Nephron progenitor cell (in vitro differentiated cells): Measurements from ENCODE around the gene PRPF18.
"Not testable (repeated sequence)": the region's sequence is repeated elsewhere in the genome, so short reads cannot be mapped to it uniquely, and the experiment has no call there.

ENCODE experiments used
- DNase-seq: peaks from one replicate; pipeline ENCODE4 v3.0.0; 2021
- H3K27ac Mint-ChIP-seq: 2 replicates; pipeline ENCODE4 v1.8.0; 2021; ENCODE audit warnings: mild to moderate bottlenecking, moderate library complexity, mixed read lengths
- H3K27me3 Mint-ChIP-seq: 2 replicates; pipeline ENCODE4 v1.8.0; 2021; ENCODE audit warnings: mild to moderate bottlenecking, low read depth, mixed read lengths; ENCODE audit not compliant: poor library complexity
- H3K36me3 Mint-ChIP-seq: 2 replicates; pipeline ENCODE4 v1.8.0; 2021; ENCODE audit warnings: low read depth, mixed read lengths
- H3K4me1 Mint-ChIP-seq: 2 replicates; pipeline ENCODE4 v1.8.0; 2021; ENCODE audit warnings: mixed read lengths
- H3K4me3 Mint-ChIP-seq: 2 replicates; pipeline ENCODE4 v1.8.0; 2021; ENCODE audit warnings: mild to moderate bottlenecking, moderate library complexity, mixed read lengths
- H3K9me3 Mint-ChIP-seq: 2 replicates; pipeline ENCODE4 v1.8.0; 2021; ENCODE audit warnings: mild to moderate bottlenecking, moderate library complexity, mixed read lengths
- TF ChIP-seq, protein P1 (sequence below): fragments of 200-600 bp; sonication (generic); IDR thresholded peaks from 2 replicates; pipeline ENCODE4 v1.5.0; 2021; ENCODE audit warnings: antibody characterized with exemption

The PRPF18 gene, protein sequence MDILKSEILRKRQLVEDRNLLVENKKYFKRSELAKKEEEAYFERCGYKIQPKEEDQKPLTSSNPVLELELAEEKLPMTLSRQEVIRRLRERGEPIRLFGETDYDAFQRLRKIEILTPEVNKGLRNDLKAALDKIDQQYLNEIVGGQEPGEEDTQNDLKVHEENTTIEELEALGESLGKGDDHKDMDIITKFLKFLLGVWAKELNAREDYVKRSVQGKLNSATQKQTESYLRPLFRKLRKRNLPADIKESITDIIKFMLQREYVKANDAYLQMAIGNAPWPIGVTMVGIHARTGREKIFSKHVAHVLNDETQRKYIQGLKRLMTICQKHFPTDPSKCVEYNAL

DNA sequence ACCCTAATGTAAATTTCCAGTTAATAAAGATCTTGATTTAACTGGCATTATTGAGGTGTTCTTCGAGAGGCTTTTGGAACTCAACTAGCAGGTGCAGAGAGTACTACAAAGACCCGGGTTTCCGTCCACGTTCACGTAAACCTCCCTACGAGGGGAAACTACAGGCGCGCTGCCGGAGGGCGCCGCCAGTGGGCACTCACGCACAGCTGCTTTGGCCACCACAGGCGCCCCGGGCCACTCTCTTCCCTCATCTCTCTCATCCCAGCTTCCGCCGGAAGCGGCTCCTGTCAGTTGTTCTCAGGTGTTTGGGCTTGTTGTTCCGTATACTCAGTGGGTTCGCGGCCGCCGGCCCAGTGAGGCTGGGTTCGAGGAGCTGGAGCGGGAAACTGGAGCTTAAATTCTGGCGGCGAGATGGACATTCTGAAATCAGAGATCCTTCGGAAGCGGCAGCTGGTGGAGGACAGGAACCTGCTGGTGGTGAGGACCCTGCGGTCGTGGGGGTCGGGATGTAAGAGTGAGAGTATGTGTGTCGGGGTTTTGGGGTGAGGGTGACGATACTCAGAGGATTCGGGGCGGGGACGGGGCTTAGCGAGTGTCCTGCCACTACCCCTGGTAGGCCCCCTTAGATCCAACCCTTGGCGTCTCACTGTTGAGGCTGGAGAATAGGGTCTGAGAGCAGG, at the start of gene PRPF18:
Gene PRPF18 (plus strand): TSS at position 290 of the 680 bp plus-strand sequence. CDS start 122 bp downstream, at position 412.
- H3K9me3 Mint-ChIP-seq: no peaks in the 10 kb centered on the region
- peaks cover 30% of the 10 kb centered on the region for H3K4me1 Mint-ChIP-seq
- TF ChIP-seq, protein P1, sequence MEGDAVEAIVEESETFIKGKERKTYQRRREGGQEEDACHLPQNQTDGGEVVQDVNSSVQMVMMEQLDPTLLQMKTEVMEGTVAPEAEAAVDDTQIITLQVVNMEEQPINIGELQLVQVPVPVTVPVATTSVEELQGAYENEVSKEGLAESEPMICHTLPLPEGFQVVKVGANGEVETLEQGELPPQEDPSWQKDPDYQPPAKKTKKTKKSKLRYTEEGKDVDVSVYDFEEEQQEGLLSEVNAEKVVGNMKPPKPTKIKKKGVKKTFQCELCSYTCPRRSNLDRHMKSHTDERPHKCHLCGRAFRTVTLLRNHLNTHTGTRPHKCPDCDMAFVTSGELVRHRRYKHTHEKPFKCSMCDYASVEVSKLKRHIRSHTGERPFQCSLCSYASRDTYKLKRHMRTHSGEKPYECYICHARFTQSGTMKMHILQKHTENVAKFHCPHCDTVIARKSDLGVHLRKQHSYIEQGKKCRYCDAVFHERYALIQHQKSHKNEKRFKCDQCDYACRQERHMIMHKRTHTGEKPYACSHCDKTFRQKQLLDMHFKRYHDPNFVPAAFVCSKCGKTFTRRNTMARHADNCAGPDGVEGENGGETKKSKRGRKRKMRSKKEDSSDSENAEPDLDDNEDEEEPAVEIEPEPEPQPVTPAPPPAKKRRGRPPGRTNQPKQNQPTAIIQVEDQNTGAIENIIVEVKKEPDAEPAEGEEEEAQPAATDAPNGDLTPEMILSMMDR: peak; percentile 97
- no peaks in the 10 kb centered on the region for H3K36me3 Mint-ChIP-seq
- peaks cover 35% of the 10 kb centered on the region for H3K27me3 Mint-ChIP-seq
- peak; percentile 93 for DNase-seq
- H3K4me3 Mint-ChIP-seq: peak within 1 kb of the TSS; percentile 100
- no peak within 1 kb of the TSS for H3K27ac Mint-ChIP-seq

DNA sequence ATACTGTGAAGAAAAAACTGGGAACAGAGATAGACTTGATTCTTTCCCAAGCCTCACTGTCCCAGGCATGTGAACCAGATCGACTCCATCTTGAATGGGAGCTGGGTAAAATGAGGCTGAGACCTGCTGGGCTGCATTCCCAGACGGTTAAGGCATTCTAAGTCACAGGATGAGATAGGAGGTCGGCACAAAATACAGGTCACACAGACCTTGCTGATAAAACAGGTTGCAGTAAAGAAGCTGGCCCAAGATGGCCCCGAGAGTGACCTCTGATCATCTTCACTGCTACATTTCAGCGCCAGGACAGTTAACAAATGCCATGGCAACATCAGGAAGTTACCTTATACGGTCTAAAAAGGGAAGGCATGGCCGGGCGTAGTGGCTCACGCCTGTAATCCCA, 48.8 kb upstream of the PRPF18 start:
- H3K27ac Mint-ChIP-seq, H3K4me1 Mint-ChIP-seq: not testable (repeated sequence)

DNA sequence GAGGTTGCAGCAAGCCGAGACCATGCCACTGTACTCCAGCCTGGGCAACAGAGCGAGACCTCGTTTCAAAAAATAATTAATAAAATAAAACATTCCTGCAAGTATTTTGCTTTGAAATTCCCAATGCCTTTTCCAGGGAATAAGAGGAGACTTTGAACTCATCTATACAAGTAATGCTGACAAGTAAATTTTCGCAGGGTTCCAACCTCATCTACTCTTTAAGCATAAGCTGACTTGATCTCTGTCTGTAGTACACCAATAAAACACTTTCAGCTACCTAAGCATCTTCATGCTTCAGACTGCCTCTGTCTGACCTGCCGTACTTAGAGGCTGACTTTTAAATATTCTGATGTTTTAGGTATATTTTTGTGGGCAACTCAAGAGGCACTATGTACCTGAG, 44.2 kb upstream of the PRPF18 start:
- H3K4me3 Mint-ChIP-seq: no peak overlapping the region
- TF ChIP-seq, protein P1: no peak
- no peaks in the 10 kb centered on the region for H3K36me3 Mint-ChIP-seq
- peaks cover 18% of the 10 kb centered on the region for H3K9me3 Mint-ChIP-seq
- H3K4me1 Mint-ChIP-seq: no peaks in the 10 kb centered on the region
- peaks cover 51% of the 10 kb centered on the region for H3K27me3 Mint-ChIP-seq
- no peak for DNase-seq
- H3K27ac Mint-ChIP-seq: no peak overlapping the region

More for the DNA sequence above, 48.8 kb upstream of the PRPF18 start:
- H3K4me3 Mint-ChIP-seq, H3K9me3 Mint-ChIP-seq, DNase-seq, H3K36me3 Mint-ChIP-seq: not testable (repeated sequence)
- H3K27me3 Mint-ChIP-seq: peaks cover 38% of the 10 kb centered on the region

DNA sequence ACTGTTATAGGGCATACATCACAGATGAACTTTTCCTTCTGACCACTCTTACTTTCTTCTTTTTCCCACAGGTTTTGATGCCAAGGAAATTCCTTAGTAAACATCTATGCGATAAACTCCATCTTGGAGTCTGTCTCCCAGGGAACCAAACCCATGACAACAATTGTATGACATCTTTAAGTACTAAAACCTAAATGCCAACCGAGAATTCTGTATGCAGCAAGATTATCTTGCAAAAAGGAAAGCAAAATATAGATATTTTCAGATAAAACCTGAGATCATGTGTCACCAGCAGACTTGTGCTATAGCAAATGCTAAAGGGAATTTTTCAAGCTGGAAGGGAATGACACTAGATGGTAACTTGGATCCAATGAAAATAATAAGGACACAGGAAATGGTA, 36.0 kb upstream of the PRPF18 start:
- no peak for DNase-seq
- Mint-ChIP-seq H3K36me3 (no peaks in the 10 kb centered on the region), H3K4me3 (no peak overlapping the region), H3K4me1 (peaks cover 14% of the 10 kb centered on the region), H3K27me3 (peaks cover 27% of the 10 kb centered on the region), H3K27ac (no peak overlapping the region), H3K9me3 (peaks cover 30% of the 10 kb centered on the region)
- TF ChIP-seq, protein P1: no peak

DNA sequence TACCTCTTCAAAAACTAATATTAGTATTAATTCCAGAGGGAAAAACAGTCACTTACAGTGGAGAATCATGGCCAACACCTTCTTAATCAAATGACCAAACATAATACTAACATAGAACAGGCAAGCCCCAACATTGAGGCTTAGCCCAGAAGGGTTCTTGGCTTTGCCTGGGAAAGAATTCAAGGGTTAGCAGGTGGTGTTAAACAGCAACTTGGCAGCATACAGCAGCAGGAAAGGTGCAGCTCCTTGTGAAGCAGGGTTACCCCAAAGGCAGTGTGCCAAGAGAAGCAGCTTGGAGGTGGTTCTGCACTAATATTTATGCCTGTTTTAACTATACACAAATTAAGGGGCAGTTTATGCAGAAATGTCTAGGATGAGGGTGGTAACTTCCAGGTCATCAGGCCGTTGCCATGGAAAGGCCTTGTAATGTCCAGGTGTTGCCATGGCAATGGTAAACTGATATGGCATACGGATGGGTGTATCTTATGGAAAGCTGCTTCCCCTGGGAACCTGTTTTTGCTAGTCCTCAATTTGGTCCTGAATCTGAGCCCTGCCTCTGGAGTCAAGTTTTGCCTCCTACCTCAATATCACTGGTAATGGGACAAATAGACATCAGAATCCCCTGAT, 30.8 kb upstream of the PRPF18 start:
- Mint-ChIP-seq H3K27ac (peak overlapping the region; percentile 57), H3K9me3 (peaks cover 13% of the 10 kb centered on the region), H3K36me3 (no peaks in the 10 kb centered on the region), H3K4me1 (peaks cover 35% of the 10 kb centered on the region), H3K4me3 (peak overlapping the region; percentile 12), H3K27me3 (peaks cover 19% of the 10 kb centered on the region)
- TF ChIP-seq, protein P1: no peak
- peak; percentile 48 for DNase-seq

DNA sequence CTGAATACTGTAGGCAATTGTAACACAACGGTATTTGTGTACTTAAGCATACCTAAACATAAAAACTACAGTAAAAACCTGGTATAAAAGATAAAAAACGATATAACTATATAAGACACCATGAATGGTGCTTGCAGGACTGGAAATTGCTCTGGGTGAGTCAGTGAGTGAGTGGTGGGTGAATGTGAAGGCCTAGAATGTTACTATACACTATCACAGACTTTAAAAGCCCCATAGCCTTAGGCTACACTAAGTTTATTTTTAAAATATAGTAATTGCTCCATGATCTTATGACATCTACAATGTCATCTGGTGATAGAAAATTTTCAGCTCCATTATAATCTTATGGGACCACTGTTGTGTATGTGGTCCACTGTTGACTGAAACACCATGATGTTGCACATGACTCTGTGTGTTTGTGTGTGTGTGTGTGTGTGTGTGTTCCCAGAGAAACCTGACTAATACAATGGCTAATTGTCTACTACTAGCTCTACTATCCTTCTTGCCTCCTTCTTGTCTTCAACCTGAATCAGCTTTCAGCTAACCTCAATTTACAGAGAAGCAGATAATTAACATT, 27.6 kb upstream of the PRPF18 start:
- no peak overlapping the region for H3K27ac Mint-ChIP-seq
- no peak for DNase-seq
- H3K4me1 Mint-ChIP-seq: peaks cover 38% of the 10 kb centered on the region
- H3K36me3 Mint-ChIP-seq: no peaks in the 10 kb centered on the region
- peaks cover 26% of the 10 kb centered on the region for H3K9me3 Mint-ChIP-seq
- TF ChIP-seq, protein P1: no peak
- no peak overlapping the region for H3K4me3 Mint-ChIP-seq
- peaks cover 8% of the 10 kb centered on the region for H3K27me3 Mint-ChIP-seq
